Muscle of leg (tissue), 11 donors: Measurements from ENCODE around the gene CDH23. TPM values are rescaled to one million over a fixed set of nuclear protein-coding genes. Genes with fewer than 3 reads are reported as not detected.

Experiments
- DNase-seq: peaks from one replicate; pipeline ENCODE4 v3.0.0; 2013
- H3K27ac ChIP-seq: one replicate; pipeline ENCODE4 v1.5.1; 2013; ENCODE audit warnings: mild to moderate bottlenecking, low read length, control low read depth
- H3K27me3 ChIP-seq: one replicate; pipeline ENCODE4 v1.6.1; 2013; ENCODE audit warnings: low read length; ENCODE audit not compliant: control insufficient read depth, insufficient read depth
- H3K36me3 ChIP-seq: one replicate; pipeline ENCODE4 v1.6.1; 2013; ENCODE audit warnings: low read length; ENCODE audit not compliant: control insufficient read depth, insufficient read depth
- H3K4me1 ChIP-seq: one replicate; pipeline ENCODE4 v1.6.1; 2013; ENCODE audit warnings: low read length; ENCODE audit not compliant: control insufficient read depth, insufficient read depth
- H3K4me3 ChIP-seq: one replicate; pipeline ENCODE4 v1.5.1; 2013; ENCODE audit warnings: low read length, control low read depth
- H3K9me3 ChIP-seq: replicated peaks from 2 replicates; pipeline ENCODE4 v1.6.1; 2013; ENCODE audit warnings: low read depth, low read length; ENCODE audit not compliant: control insufficient read depth
- WGBS: methylation state at CpG from one replicate; pipeline ENCODE4 v1.1.5; 2013; ENCODE audit warnings: missing lambda C conversion rate; ENCODE audit not compliant: insufficient coverage; 5-methylcytosine and 5-hydroxymethylcytosine counted together
- polyA plus RNA-seq, 8 donors: library from polyadenylated mRNA; unstranded; fragments of 120-200 nt; gene quantifications; one replicate each; pipeline versions ENCODE4 v1.2.1 to v1.2.3, GENCODE V29; 2013; ENCODE audit warnings: inconsistent platforms in 1 of 8, low replicate concordance in 1 of 8; ENCODE audit not compliant: insufficient read length in 8 of 8, insufficient read depth in 1 of 8
- total RNA-seq: library from RNA; stranded (reverse); fragments of 120-200 nt; gene quantifications from one replicate; pipeline ENCODE4 v1.2.4, GENCODE V29; 2013

The CDH23 gene
- total and polyA plus RNA-seq, 9 donors = 3.4 to 5.7 (median 4.9) TPM

GRCh38 chr10:71698737-71699136, 302.0 kb downstream of the CDH23 start:
- no peak for DNase-seq

GRCh38 chr10:71700731-71701368, 304.1 kb downstream of the CDH23 start:
- H3K36me3 ChIP-seq = no peaks in the 10 kb centered on the region
- no peak overlapping the region for H3K4me3 ChIP-seq
- H3K27me3 ChIP-seq = peaks cover 2% of the 10 kb centered on the region
- WGBS = 57% methylated on average over 1 of the region's 11 CpGs
- no peak for DNase-seq
- peaks cover 13% of the 10 kb centered on the region for H3K4me1 ChIP-seq
- no peak overlapping the region for H3K27ac ChIP-seq
- no peaks in the 10 kb centered on the region for H3K9me3 ChIP-seq

More at GRCh38 chr10:71698737-71699136, 302.0 kb downstream of the CDH23 start:
- Histone ChIP-seq H3K9me3 (no peaks in the 10 kb centered on the region), H3K36me3 (no peaks in the 10 kb centered on the region), H3K4me1 (peaks cover 29% of the 10 kb centered on the region), H3K4me3 (no peak overlapping the region), H3K27ac (no peak overlapping the region), H3K27me3 (peaks cover 2% of the 10 kb centered on the region)
- no CpG with 5 or more reads among the region's 5 CpGs for WGBS

GRCh38 chr10:71701496-71702132, 304.9 kb downstream of the CDH23 start:
- H3K4me1 ChIP-seq = peaks cover 6% of the 10 kb centered on the region
- no peak overlapping the region for H3K4me3 ChIP-seq
- no peak for DNase-seq
- H3K9me3 ChIP-seq = no peaks in the 10 kb centered on the region
- peaks cover 2% of the 10 kb centered on the region for H3K27me3 ChIP-seq
- no peak overlapping the region for H3K27ac ChIP-seq
- WGBS = 77% methylated on average over 8 of the region's 11 CpGs
- no peaks in the 10 kb centered on the region for H3K36me3 ChIP-seq

- H3K27ac ChIP-seq = no peak overlapping the region
- H3K4me3 ChIP-seq = no peak overlapping the region
- H3K9me3 ChIP-seq = no peaks in the 10 kb centered on the region
- no peak for DNase-seq
- 80% methylated on average over 1 of the region's 11 CpGs for WGBS
- H3K27me3 ChIP-seq = peaks cover 2% of the 10 kb centered on the region
- H3K36me3 ChIP-seq = no peaks in the 10 kb centered on the region
- H3K4me1 ChIP-seq = peaks cover 7% of the 10 kb centered on the region
Measured at GRCh38 chr10:71703577-71703976, 306.9 kb downstream of the CDH23 start.

- DNase-seq = no peak
- H3K4me1 ChIP-seq = peaks cover 7% of the 10 kb centered on the region
- WGBS = 94% methylated on average over 13 of the region's 18 CpGs
- no peak overlapping the region for H3K27ac ChIP-seq
- no peak overlapping the region for H3K4me3 ChIP-seq
- no peaks in the 10 kb centered on the region for H3K27me3 ChIP-seq
- H3K9me3 ChIP-seq = no peaks in the 10 kb centered on the region
- H3K36me3 ChIP-seq = no peaks in the 10 kb centered on the region
Measured at GRCh38 chr10:71704816-71705215, 308.1 kb downstream of the CDH23 start.

GRCh38 chr10:71705582-71705981, 308.9 kb downstream of the CDH23 start:
- Histone ChIP-seq H3K27me3 (no peaks in the 10 kb centered on the region), H3K36me3 (no peaks in the 10 kb centered on the region), H3K9me3 (no peaks in the 10 kb centered on the region), H3K4me3 (no peak overlapping the region), H3K4me1 (peaks cover 7% of the 10 kb centered on the region), H3K27ac (no peak overlapping the region)
- WGBS = no CpG with 5 or more reads among the region's 2 CpGs
- DNase-seq = no peak

GRCh38 chr10:71706216-71707121, 309.7 kb downstream of the CDH23 start:
- Histone ChIP-seq H3K4me3 (no peak overlapping the region), H3K36me3 (no peaks in the 10 kb centered on the region), H3K9me3 (no peaks in the 10 kb centered on the region), H3K27me3 (no peaks in the 10 kb centered on the region), H3K27ac (no peak overlapping the region), H3K4me1 (peaks cover 7% of the 10 kb centered on the region)
- no peak for DNase-seq
- 85% methylated on average over 32 of the region's 35 CpGs for WGBS

- Histone ChIP-seq H3K27ac (no peak overlapping the region), H3K9me3 (no peaks in the 10 kb centered on the region), H3K36me3 (no peaks in the 10 kb centered on the region), H3K4me1 (peaks cover 8% of the 10 kb centered on the region), H3K27me3 (no peaks in the 10 kb centered on the region), H3K4me3 (no peak overlapping the region)
- no peak for DNase-seq
- 74% methylated on average over 4 of the region's 5 CpGs for WGBS
Measured at GRCh38 chr10:71707240-71707789, 310.6 kb downstream of the CDH23 start.

- Histone ChIP-seq H3K36me3 (no peaks in the 10 kb centered on the region), H3K27ac (no peak overlapping the region), H3K4me3 (no peak overlapping the region), H3K27me3 (no peaks in the 10 kb centered on the region), H3K9me3 (no peaks in the 10 kb centered on the region), H3K4me1 (peaks cover 18% of the 10 kb centered on the region)
- peak; percentile 48 for DNase-seq
- WGBS = 2% methylated on average over 8 of the region's 10 CpGs
Measured at GRCh38 chr10:71708301-71708703, 311.6 kb downstream of the CDH23 start.
